MM.1S (cell line): ENCODE results near the gene SLC6A13.

Source experiments
- DNase-seq: peaks from one replicate; pipeline ENCODE4 v3.0.0-alpha.2; 2015
- H2AFZ ChIP-seq: fragments of 300-600 bp; sonication (generic); 2 replicates; pipeline ENCODE4 v1.6.0; 2016; ENCODE audit warnings: antibody characterized with exemption, low read length
- H3F3A ChIP-seq: fragments of 300-600 bp; sonication (generic); 2 replicates; pipeline ENCODE4 v1.6.1; 2016; ENCODE audit warnings: mild to moderate bottlenecking, antibody characterized with exemption, low read length, moderate library complexity, mixed read lengths; ENCODE audit not compliant: insufficient read depth
- H3K27ac ChIP-seq: fragments of 300-600 bp; sonication (generic); 2 replicates; pipeline ENCODE4 v1.5.1; 2016; ENCODE audit warnings: mild to moderate bottlenecking, low read length
- H3K27me3 ChIP-seq: fragments of 300-600 bp; sonication (generic); replicated peaks from 2 replicates; pipeline ENCODE4 v1.6.0; 2016; ENCODE audit warnings: low read length; ENCODE audit not compliant: insufficient read depth
- H3K36me3 ChIP-seq: fragments of 300-600 bp; sonication (generic); replicated peaks from 2 replicates; pipeline ENCODE4 v1.6.1; 2016; ENCODE audit warnings: mild to moderate bottlenecking, low read length, mixed read lengths; ENCODE audit not compliant: insufficient read depth
- H3K4me1 ChIP-seq: fragments of 300-600 bp; sonication (generic); 2 replicates; pipeline ENCODE4 v1.6.1; 2016; ENCODE audit warnings: low read length, mixed read lengths
- H3K4me2 ChIP-seq: fragments of 300-600 bp; sonication (generic); 2 replicates; pipeline ENCODE4 v1.6.0; 2016; ENCODE audit warnings: low read depth, low read length
- H3K4me3 ChIP-seq: fragments of 300-600 bp; sonication (generic); 2 replicates; pipeline ENCODE4 v1.5.1; 2016; ENCODE audit warnings: low read length, mixed read lengths
- H3K79me2 ChIP-seq: fragments of 300-600 bp; sonication (generic); 2 replicates; pipeline ENCODE4 v1.6.1; 2016; ENCODE audit warnings: mixed run types, low read length, mixed read lengths
- H3K9ac ChIP-seq: fragments of 300-600 bp; sonication (generic); 2 replicates; pipeline ENCODE4 v1.6.1; 2016; ENCODE audit warnings: low read length, mixed read lengths
- H3K9me2 ChIP-seq: fragments of 300-600 bp; sonication (generic); replicated peaks from 2 replicates; pipeline ENCODE4 v1.6.1; 2016; ENCODE audit warnings: mild to moderate bottlenecking, low read length, mixed read lengths; ENCODE audit not compliant: insufficient read depth
- H3K9me3 ChIP-seq: fragments of 300-600 bp; sonication (generic); replicated peaks from 2 replicates; pipeline ENCODE4 v1.6.1; 2016; ENCODE audit warnings: mild to moderate bottlenecking, low read length, mixed read lengths; ENCODE audit not compliant: insufficient read depth
- H4K20me1 ChIP-seq: fragments of 300-600 bp; sonication (generic); 2 replicates; pipeline ENCODE4 v1.6.1; 2016; ENCODE audit warnings: mild to moderate bottlenecking, low read length, moderate library complexity, mixed read lengths; ENCODE audit not compliant: insufficient read depth
- EZH2 ChIP-seq: fragments of 300-600 bp; sonication (generic); optimal IDR thresholded peaks from 2 replicates; pipeline ENCODE3; 2017; ENCODE audit warnings: low read depth, mild to moderate bottlenecking, antibody characterized with exemption, low read length, mixed read lengths
- EZH2phosphoT487 ChIP-seq: fragments of 300-600 bp; sonication (generic); IDR thresholded peaks from 2 replicates; pipeline ENCODE4 v1.6.1; 2018; ENCODE audit warnings: antibody characterized with exemption, low read length
- TF ChIP-seq, protein P1 (sequence below): fragments of 300-600 bp; sonication (generic); IDR thresholded peaks from 2 replicates; pipeline ENCODE4 v1.5.1; 2016; ENCODE audit warnings: antibody characterized with exemption, low read length, mixed read lengths

SLC6A13 gene

GRCh38 chr12:225012-225411, 37.6 kb downstream of the SLC6A13 start:
- Histone ChIP-seq H3K4me3 (no peak overlapping the region), H3K9me3 (no peaks in the 10 kb centered on the region), H3K36me3 (no peaks in the 10 kb centered on the region), H3K9me2 (no peaks in the 10 kb centered on the region), H3F3A (no peaks in the 10 kb centered on the region), H3K9ac (no peak overlapping the region), H4K20me1 (no peaks in the 10 kb centered on the region), H3K4me1 (no peaks in the 10 kb centered on the region), H3K27me3 (peaks cover 84% of the 10 kb centered on the region), H3K4me2 (no peak overlapping the region), H3K27ac (no peak overlapping the region), H2AFZ (no peak overlapping the region), H3K79me2 (no peaks in the 10 kb centered on the region)
- TF ChIP-seq, protein P1, sequence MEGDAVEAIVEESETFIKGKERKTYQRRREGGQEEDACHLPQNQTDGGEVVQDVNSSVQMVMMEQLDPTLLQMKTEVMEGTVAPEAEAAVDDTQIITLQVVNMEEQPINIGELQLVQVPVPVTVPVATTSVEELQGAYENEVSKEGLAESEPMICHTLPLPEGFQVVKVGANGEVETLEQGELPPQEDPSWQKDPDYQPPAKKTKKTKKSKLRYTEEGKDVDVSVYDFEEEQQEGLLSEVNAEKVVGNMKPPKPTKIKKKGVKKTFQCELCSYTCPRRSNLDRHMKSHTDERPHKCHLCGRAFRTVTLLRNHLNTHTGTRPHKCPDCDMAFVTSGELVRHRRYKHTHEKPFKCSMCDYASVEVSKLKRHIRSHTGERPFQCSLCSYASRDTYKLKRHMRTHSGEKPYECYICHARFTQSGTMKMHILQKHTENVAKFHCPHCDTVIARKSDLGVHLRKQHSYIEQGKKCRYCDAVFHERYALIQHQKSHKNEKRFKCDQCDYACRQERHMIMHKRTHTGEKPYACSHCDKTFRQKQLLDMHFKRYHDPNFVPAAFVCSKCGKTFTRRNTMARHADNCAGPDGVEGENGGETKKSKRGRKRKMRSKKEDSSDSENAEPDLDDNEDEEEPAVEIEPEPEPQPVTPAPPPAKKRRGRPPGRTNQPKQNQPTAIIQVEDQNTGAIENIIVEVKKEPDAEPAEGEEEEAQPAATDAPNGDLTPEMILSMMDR = no peak
- TF ChIP-seq EZH2phosphoT487 (no peak), EZH2 (no peak)
- DNase-seq = no peak

GRCh38 chr12:224330-224729, 38.3 kb downstream of the SLC6A13 start:
- Histone ChIP-seq H3K4me2 (no peak overlapping the region), H3K9ac (no peak overlapping the region), H3K27me3 (peaks cover 77% of the 10 kb centered on the region), H3K79me2 (no peaks in the 10 kb centered on the region), H3K36me3 (no peaks in the 10 kb centered on the region), H3K4me1 (no peaks in the 10 kb centered on the region), H3K27ac (no peak overlapping the region), H3K9me3 (no peaks in the 10 kb centered on the region), H2AFZ (no peak overlapping the region), H4K20me1 (no peaks in the 10 kb centered on the region), H3F3A (no peaks in the 10 kb centered on the region), H3K9me2 (no peaks in the 10 kb centered on the region), H3K4me3 (no peak overlapping the region)
- DNase-seq = no peak
- TF ChIP-seq EZH2 = no peak
- TF ChIP-seq, protein P1 = no peak
- no peak for TF ChIP-seq EZH2phosphoT487

- no peaks in the 10 kb centered on the region for H3K9me3 ChIP-seq
- TF ChIP-seq, protein P1 = no peak
- TF ChIP-seq EZH2phosphoT487 = no peak
- no peak for TF ChIP-seq EZH2
- no peak overlapping the region for H2AFZ ChIP-seq
- no peaks in the 10 kb centered on the region for H3K36me3 ChIP-seq
- no peak overlapping the region for H3K4me2 ChIP-seq
- no peak overlapping the region for H3K9ac ChIP-seq
- no peaks in the 10 kb centered on the region for H3K9me2 ChIP-seq
- no peak overlapping the region for H3K4me3 ChIP-seq
- no peaks in the 10 kb centered on the region for H4K20me1 ChIP-seq
- no peaks in the 10 kb centered on the region for H3K4me1 ChIP-seq
- peaks cover 72% of the 10 kb centered on the region for H3K27me3 ChIP-seq
- H3K79me2 ChIP-seq = no peaks in the 10 kb centered on the region
- no peak overlapping the region for H3K27ac ChIP-seq
- H3F3A ChIP-seq = no peaks in the 10 kb centered on the region
- DNase-seq = no peak
Observed at GRCh38 chr12:223841-224240, 38.8 kb downstream of the SLC6A13 start.
